Activated CD4-positive, alpha-beta memory T cell treated with anti-CD3 and anti-CD28 coated beads for 36 hours (primary cell): ENCODE results near the gene LRIG1. TPM values are rescaled to one million over a fixed set of nuclear protein-coding genes. Genes with fewer than 3 reads are reported as not detected.

Experiments used
- CTCF ChIA-PET: fragments of 350-600 bp; sonication (Branson Sonifier 250); formaldehyde crosslinking; loops from one replicate; lab custom pipeline; 2021; ENCODE audit warnings: antibody characterized with exemption, inconsistent platforms; lab: Charles Lee
- POLR2A ChIA-PET: fragments of 350-600 bp; sonication (Branson Sonifier 250); formaldehyde crosslinking; loops from one replicate; lab custom pipeline; 2021; ENCODE audit warnings: antibody characterized with exemption; lab: Charles Lee
- DNase-seq: peaks from one replicate; pipeline ENCODE4 v3.0.0-alpha.2; 2020
- H3K27ac Mint-ChIP-seq: one replicate; pipeline ENCODE4 v1.8.0; 2021; ENCODE audit warnings: mixed read lengths
- H3K27me3 Mint-ChIP-seq: one replicate; pipeline ENCODE4 v1.8.0; 2021; ENCODE audit warnings: mixed read lengths
- H3K36me3 Mint-ChIP-seq: one replicate; pipeline ENCODE4 v1.8.0; 2021; ENCODE audit warnings: mixed read lengths
- H3K4me1 Mint-ChIP-seq: one replicate; pipeline ENCODE4 v1.8.0; 2021; ENCODE audit warnings: low read depth, mixed read lengths
- H3K4me3 Mint-ChIP-seq: one replicate; pipeline ENCODE4 v1.8.0; 2021; ENCODE audit warnings: mild to moderate bottlenecking, mixed read lengths
- H3K9me3 Mint-ChIP-seq: one replicate; pipeline ENCODE4 v1.8.0; 2021; ENCODE audit warnings: mixed read lengths
- intact Hi-C: fragments of 100-400 bp; cut with micrococcal nuclease; formaldehyde crosslinking; loops from one replicate; pipeline ENCODE4 v1.15.1; 2023
- total RNA-seq, 2 experiments: library from RNA; stranded (reverse); gene quantifications; one replicate each; pipeline ENCODE4 v1.2.3, GENCODE V29; 2021

The LRIG1 gene
- total RNA-seq, 2 experiments from 2014 or later: 35.3 to 40.4 TPM

- peaks cover 2% of the 10 kb centered on the region for H3K4me1 Mint-ChIP-seq
- intact Hi-C loops: no loop called here
- ChIA-PET CTCF (interaction anchor here (2.6 kb wide), 1 partner anchor 420 kb away, joined by 11 read pairs; no protein-coding TSS in a partner anchor), POLR2A (no interaction called here)
- H3K4me3 Mint-ChIP-seq: no peak overlapping the region
- no peak for DNase-seq
- no peak overlapping the region for H3K27ac Mint-ChIP-seq
- H3K27me3 Mint-ChIP-seq: no peaks in the 10 kb centered on the region
- H3K36me3 Mint-ChIP-seq: peaks cover 20% of the 10 kb centered on the region
- no peaks in the 10 kb centered on the region for H3K9me3 Mint-ChIP-seq
These were observed 98.1 kb downstream of the LRIG1 start for GRCh38 chr3:66402596-66403290.

- H3K27ac Mint-ChIP-seq: no peak overlapping the region
- intact Hi-C loops: no loop called here
- DNase-seq: no peak
- H3K9me3 Mint-ChIP-seq: no peaks in the 10 kb centered on the region
- H3K27me3 Mint-ChIP-seq: no peaks in the 10 kb centered on the region
- H3K36me3 Mint-ChIP-seq: peaks cover 21% of the 10 kb centered on the region
- ChIA-PET CTCF (interaction anchor here (1.2 kb wide), 1 partner anchor 23 kb away, joined by 4 read pairs; no protein-coding TSS in a partner anchor), POLR2A (no interaction called here)
- peaks cover 2% of the 10 kb centered on the region for H3K4me1 Mint-ChIP-seq
- no peak overlapping the region for H3K4me3 Mint-ChIP-seq
These were observed 98.9 kb downstream of the LRIG1 start for GRCh38 chr3:66401675-66402491.

DNA sequence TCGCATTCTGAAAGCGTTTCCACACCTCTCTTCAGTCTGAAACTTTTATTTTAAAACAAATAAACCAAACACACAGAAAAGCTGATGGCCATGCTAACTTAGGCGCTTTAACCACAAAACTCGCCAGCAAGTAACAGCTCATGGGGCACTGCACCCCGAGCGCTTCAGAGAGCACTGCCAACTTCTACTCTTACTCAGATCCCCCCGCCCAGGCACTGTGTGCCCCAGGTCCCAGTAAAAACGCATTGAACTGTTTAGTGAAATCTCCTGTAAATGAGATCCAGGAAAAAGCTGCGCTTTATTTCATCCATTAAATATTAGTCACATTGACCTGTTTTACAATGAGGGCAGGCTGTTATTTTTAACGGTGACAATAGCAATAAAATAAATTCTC, 99.7 kb downstream of the LRIG1 start:
- Mint-ChIP-seq H3K36me3 (peaks cover 20% of the 10 kb centered on the region), H3K27ac (peak overlapping the region; percentile 13), H3K4me1 (peaks cover 2% of the 10 kb centered on the region), H3K27me3 (no peaks in the 10 kb centered on the region), H3K4me3 (no peak overlapping the region), H3K9me3 (no peaks in the 10 kb centered on the region)
- POLR2A ChIA-PET: no interaction called here
- DNase-seq: no peak
- CTCF ChIA-PET: interaction anchor here (1.2 kb wide), 1 partner anchor 23 kb away, joined by 4 read pairs; no protein-coding TSS in a partner anchor
- intact Hi-C loops: no loop called here

DNA sequence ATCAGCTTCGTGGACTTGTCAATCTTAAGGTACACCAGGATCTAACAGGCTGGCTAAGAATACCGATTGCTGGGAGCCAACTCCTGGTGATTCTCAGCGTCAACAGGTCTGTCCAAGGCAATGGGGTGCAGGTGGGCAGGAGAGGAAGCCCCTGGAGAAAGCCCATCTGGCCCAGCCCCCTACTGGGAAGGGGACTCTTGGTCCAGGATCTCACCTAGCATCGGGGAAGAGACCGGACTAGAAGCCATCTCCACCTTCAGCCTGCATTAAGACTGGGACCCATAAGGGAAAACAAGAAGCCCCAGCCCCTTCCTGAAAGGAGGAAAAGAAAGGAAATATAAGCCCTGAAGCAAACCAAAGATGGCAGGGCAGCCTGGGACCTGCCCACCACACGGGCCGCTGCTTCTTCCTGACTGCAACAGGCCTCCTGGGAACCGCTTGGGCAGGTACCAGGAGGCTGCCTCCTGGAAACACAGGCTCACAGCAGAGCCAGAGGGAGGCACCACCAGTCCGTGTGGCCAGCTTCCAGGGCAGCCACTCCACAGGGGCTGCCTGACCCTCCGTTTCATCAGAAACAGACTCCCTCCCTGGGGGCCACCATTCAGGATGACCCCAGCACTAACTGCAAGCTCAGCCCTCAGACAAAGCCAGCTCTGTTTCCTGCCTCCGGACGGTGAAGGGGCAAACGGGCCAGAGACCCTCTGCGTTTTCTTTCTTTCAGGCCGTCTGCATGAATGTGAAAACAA, 100.2 kb downstream of the LRIG1 start:
- no peak for DNase-seq
- CTCF ChIA-PET: interaction anchor here (1.2 kb wide), 1 partner anchor 22 kb away, joined by 4 read pairs; no protein-coding TSS in a partner anchor
- POLR2A ChIA-PET: no interaction called here
- no peaks in the 10 kb centered on the region for H3K27me3 Mint-ChIP-seq
- peaks cover 2% of the 10 kb centered on the region for H3K4me1 Mint-ChIP-seq
- H3K27ac Mint-ChIP-seq: peak overlapping the region; percentile 13
- no peak overlapping the region for H3K4me3 Mint-ChIP-seq
- peaks cover 20% of the 10 kb centered on the region for H3K36me3 Mint-ChIP-seq
- H3K9me3 Mint-ChIP-seq: no peaks in the 10 kb centered on the region
- intact Hi-C loops: no loop called here

GRCh38 chr3:66399529-66400232, 101.1 kb downstream of the LRIG1 start:
- ChIA-PET POLR2A (no interaction called here), CTCF (interaction anchor here (1.2 kb wide), 1 partner anchor 416 kb away, joined by 3 read pairs; no protein-coding TSS in a partner anchor)
- Mint-ChIP-seq H3K4me3 (no peak overlapping the region), H3K9me3 (no peaks in the 10 kb centered on the region), H3K36me3 (peaks cover 19% of the 10 kb centered on the region), H3K27ac (peak overlapping the region; percentile 13), H3K27me3 (no peaks in the 10 kb centered on the region), H3K4me1 (peaks cover 8% of the 10 kb centered on the region)
- DNase-seq: no peak
- intact Hi-C loops: no loop called here

- intact Hi-C loops: no loop called here
- Mint-ChIP-seq H3K27ac (peak overlapping the region; percentile 47), H3K4me1 (peaks cover 20% of the 10 kb centered on the region), H3K36me3 (peaks cover 25% of the 10 kb centered on the region), H3K4me3 (no peak overlapping the region), H3K9me3 (no peaks in the 10 kb centered on the region), H3K27me3 (no peaks in the 10 kb centered on the region)
- no peak for DNase-seq
- ChIA-PET POLR2A (no interaction called here), CTCF (interaction anchor here (1.2 to 1.5 kb wide), 2 partner anchors 9 to 417 kb away, joined by 3 to 7 read pairs; no protein-coding TSS in a partner anchor)
These were observed 102.4 kb downstream of the LRIG1 start for GRCh38 chr3:66398228-66399025.

DNA sequence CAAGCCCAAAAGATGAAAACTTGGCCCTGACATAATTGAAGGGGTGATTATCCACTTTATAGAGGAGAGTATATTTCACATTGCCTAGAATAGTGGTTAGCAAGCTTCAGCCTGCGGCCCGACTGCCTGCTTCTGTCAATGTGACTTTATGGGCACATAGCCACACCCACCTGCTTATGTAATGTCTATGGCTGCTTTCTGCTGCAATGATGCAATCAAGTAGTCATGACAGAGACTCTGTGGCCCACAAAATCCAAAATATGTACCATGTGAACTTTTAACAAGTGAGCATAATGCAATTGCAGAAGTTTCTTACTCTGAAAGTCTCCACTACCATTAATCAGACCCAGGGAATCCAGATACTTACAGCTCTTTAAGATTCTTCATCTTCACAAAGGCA, 103.1 kb downstream of the LRIG1 start:
- H3K9me3 Mint-ChIP-seq: no peaks in the 10 kb centered on the region
- POLR2A ChIA-PET: interaction anchor here (1.0 kb wide), 1 partner anchor 99 kb away, joined by 5 read pairs; no protein-coding TSS in a partner anchor
- intact Hi-C loops: no loop called here
- no peaks in the 10 kb centered on the region for H3K27me3 Mint-ChIP-seq
- H3K4me3 Mint-ChIP-seq: no peak overlapping the region
- peak overlapping the region; percentile 47 for H3K27ac Mint-ChIP-seq
- peaks cover 31% of the 10 kb centered on the region for H3K36me3 Mint-ChIP-seq
- peaks cover 26% of the 10 kb centered on the region for H3K4me1 Mint-ChIP-seq
- CTCF ChIA-PET: interaction anchor here (1.0 to 1.5 kb wide), 3 partner anchors 10 to 425 kb away, joined by 3 to 7 read pairs (median 4); no protein-coding TSS in a partner anchor
- no peak for DNase-seq

DNA sequence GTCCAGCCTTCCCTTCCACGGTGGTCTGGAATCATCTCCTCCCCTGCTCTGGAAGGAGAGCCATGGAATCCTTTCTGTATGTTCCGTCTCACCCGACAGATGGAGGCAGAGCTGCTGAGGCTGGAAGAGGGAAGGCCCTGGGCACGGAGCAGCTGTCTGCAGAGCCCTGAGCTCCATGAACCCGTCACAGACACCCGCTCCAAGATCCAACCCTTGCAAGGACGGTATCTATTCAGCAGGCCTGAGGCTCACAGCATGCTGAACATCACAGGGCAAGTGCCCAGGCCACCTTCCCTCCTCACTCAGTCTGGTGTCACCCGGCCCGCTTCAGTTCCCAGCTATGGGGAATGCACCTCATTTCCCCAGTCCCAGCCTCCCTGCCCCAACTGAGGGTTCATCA, 103.9 kb downstream of the LRIG1 start:
- H3K4me3 Mint-ChIP-seq: no peak overlapping the region
- ChIA-PET CTCF (interaction anchor here (1.0 to 1.5 kb wide), 3 partner anchors 11 to 426 kb away, joined by 3 to 7 read pairs (median 4); no protein-coding TSS in a partner anchor), POLR2A (interaction anchor here (1.0 kb wide), 1 partner anchor 99 kb away, joined by 5 read pairs; no protein-coding TSS in a partner anchor)
- peaks cover 38% of the 10 kb centered on the region for H3K36me3 Mint-ChIP-seq
- peaks cover 35% of the 10 kb centered on the region for H3K4me1 Mint-ChIP-seq
- no peak overlapping the region for H3K27ac Mint-ChIP-seq
- DNase-seq: no peak
- H3K27me3 Mint-ChIP-seq: no peaks in the 10 kb centered on the region
- H3K9me3 Mint-ChIP-seq: no peaks in the 10 kb centered on the region
- intact Hi-C loops: no loop called here

GRCh38 chr3:66396161-66396760, 104.6 kb downstream of the LRIG1 start:
- ChIA-PET POLR2A (no interaction called here), CTCF (interaction anchor here (1.5 kb wide), 1 partner anchor 426 kb away, joined by 3 read pairs; no protein-coding TSS in a partner anchor)
- no peak for DNase-seq
- H3K27me3 Mint-ChIP-seq: no peaks in the 10 kb centered on the region
- intact Hi-C loops: no loop called here
- no peak overlapping the region for H3K27ac Mint-ChIP-seq
- H3K4me1 Mint-ChIP-seq: peaks cover 38% of the 10 kb centered on the region
- no peaks in the 10 kb centered on the region for H3K9me3 Mint-ChIP-seq
- peaks cover 40% of the 10 kb centered on the region for H3K36me3 Mint-ChIP-seq
- H3K4me3 Mint-ChIP-seq: no peak overlapping the region

DNA sequence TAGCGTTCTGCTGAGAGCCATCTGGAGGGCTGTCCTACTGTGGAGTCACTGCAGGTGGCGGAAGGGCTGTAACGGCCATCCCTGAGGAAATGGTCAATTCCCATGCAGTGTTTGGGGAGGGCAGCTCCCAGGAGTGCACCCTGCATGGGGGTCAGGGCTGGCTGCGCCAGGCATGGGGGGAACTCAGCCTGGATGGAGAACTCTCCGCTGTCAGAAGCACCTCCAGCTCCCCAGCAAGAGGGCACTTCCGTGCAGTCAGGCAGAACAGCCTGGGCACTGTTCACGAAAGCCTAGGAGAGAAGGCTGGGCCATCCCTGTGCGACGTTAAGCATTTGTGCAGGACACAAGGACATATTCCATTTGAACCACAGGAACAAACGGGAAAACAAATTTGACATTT, 105.2 kb downstream of the LRIG1 start:
- H3K36me3 Mint-ChIP-seq: peaks cover 44% of the 10 kb centered on the region
- ChIA-PET POLR2A (no interaction called here), CTCF (no interaction called here)
- H3K4me3 Mint-ChIP-seq: no peak overlapping the region
- peaks cover 44% of the 10 kb centered on the region for H3K4me1 Mint-ChIP-seq
- DNase-seq: no peak
- intact Hi-C loops: no loop called here
- H3K27me3 Mint-ChIP-seq: no peaks in the 10 kb centered on the region
- H3K9me3 Mint-ChIP-seq: no peaks in the 10 kb centered on the region
- H3K27ac Mint-ChIP-seq: no peak overlapping the region
